HG03097 (cell line): ENCODE measurements around the gene HOXD4.

Experiments used
- ATAC-seq: cut with Tn5 transposase; IDR thresholded peaks from one replicate; pipeline ENCODE4 v1.9.1; 2021; ENCODE audit not compliant: unreplicated experiment, low FRiP score

HOXD4 gene

GRCh38 chr2:176156301-176156806 lies 5.0 kb downstream of the HOXD4 start:
- ATAC-seq, result no peak

DNA sequence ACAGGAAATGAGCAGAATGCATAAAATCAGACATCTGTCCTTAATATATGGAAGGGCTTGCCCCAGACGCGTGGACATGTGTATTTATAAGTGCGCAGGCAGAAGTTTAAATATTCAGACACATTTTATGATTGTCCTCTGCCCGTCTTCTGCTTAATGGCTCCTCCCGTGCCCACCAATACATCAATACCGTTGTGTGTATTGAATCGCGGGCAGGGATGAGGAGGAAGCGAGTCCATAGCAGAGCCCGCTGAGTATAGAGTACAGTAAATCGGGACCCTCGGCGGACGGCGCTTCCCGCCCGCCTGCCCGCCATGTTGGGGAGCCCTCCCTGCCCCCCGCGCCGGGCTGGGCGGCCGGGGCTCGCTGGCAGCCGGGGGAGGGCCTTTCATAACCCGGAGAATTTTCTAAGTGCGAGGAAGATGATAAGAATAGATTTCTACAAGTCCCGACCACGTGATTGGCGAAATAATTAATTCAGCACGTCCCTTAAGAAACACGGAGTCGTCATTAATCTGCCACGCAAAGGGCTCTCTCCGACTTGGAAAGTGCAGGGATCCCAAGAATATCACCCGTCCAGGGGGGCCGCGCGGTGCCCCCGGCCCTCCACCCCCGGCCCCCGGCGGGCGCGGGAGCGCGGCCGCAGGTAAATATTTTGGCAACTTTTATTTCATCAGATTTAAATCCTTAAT lies 5.6 kb downstream of the HOXD4 start, which contains the start of gene HOXD3:
Gene HOXD3, plus strand, starts transcription at position 501 of the 692 bp plus-strand sequence. CDS start 11,808 bp downstream, outside the sequence.
- ATAC-seq, result no peak

GRCh38 chr2:176157499-176158185 lies 6.3 kb downstream of the HOXD4 start:
- no peak for ATAC-seq

GRCh38 chr2:176158186-176158591 lies 6.8 kb downstream of the HOXD4 start:
- no peak for ATAC-seq

- no peak for ATAC-seq
These were observed 7.7 kb downstream of the HOXD4 start for GRCh38 chr2:176158855-176159662.

DNA sequence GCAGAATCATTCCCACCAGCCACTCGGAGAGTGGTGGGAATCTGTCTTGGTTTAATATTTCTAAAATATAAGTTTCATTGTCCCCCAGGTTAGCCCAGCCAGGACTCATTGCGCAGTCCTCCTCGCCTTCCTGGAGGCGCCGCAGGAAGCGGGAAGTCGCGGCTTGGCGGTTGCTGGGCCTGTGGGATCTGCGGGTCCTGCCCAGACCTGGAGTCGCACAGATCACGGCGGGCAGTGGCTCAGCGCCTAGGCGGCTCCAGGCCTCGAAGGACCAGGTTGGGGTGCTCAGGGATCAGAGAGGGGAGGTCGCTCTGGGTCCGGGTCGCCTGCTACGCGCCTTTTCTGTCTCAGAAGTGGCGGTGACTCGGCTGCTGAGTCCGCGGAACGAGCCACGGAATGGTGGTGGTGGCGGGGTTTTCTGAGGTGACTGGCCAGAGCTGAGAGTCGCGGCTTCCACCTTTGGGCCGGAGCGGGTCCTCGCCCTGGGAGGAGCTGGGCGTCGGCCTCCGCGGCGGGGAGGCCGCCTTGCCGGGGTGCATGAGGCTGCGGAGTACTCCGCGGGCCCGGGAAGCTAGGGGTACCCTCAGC lies 8.4 kb downstream of the HOXD4 start:
- ATAC-seq, result no peak

- ATAC-seq, result no peak
These were observed 9.1 kb downstream of the HOXD4 start for GRCh38 chr2:176160251-176160985.

- no peak for ATAC-seq
These were observed 9.9 kb downstream of the HOXD4 start for GRCh38 chr2:176160986-176161824.

- no peak for ATAC-seq
These were observed 10.7 kb downstream of the HOXD4 start for GRCh38 chr2:176161825-176162626.

GRCh38 chr2:176162911-176163671 lies 11.7 kb downstream of the HOXD4 start:
- no peak for ATAC-seq

GRCh38 chr2:176163672-176164056 lies 12.3 kb downstream of the HOXD4 start:
- no peak for ATAC-seq

DNA sequence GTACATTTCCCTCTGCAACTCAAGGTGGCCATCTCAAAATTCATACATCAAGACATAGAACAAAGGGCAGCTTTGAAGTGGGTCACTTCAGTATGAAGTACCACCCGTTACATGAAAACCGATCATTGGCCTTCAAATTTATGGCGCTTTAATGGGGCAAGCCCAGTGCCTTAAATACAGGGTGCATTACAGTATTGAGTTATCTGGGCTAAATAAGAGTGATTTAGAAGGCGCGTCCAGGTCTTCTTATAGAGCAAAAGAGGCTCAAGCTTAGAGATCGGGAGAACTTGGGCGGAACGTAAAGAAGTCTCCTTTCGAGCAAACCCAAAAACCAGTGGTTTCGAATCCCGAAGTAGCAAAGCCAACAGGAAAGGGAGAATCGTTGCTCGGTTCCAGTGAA lies 12.9 kb downstream of the HOXD4 start:
- ATAC-seq, result no peak

DNA sequence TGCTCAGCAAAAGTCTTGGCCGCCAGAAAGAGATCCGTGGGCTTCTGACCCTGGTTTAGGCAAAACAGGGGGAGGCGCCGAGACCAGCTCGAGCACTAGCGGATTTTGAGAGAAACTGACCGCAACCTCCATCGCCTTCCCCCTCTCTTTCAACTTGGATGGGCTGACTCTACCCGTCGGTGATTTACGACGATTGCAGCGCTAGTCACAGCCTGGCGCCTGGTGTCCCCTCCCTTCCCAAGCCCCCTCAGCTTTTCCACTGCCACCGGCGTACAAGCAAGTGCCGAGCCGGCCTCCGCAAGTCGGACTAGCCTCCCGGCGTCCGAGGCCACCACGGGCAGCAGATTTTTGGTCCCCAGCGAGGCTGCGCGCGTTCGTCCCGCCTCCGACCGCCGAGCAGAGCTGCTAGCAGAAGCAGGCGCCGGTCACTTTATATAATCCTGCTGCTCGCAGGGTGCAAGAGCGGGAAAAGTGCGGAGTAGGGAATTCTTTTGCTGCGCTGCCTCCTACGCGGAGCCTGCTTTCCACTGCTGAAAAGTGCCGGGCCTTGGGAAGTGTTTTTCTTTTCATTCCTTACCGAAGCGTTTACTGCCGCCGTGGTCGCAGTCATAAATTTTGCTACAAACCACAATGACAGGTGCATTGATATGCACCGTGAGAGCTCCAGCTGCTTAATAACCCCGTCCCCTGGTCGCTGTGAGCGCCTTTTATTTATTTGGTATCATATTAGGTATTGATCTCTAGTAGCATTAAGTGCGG lies 13.4 kb downstream of the HOXD4 start:
- ATAC-seq, result no peak

DNA sequence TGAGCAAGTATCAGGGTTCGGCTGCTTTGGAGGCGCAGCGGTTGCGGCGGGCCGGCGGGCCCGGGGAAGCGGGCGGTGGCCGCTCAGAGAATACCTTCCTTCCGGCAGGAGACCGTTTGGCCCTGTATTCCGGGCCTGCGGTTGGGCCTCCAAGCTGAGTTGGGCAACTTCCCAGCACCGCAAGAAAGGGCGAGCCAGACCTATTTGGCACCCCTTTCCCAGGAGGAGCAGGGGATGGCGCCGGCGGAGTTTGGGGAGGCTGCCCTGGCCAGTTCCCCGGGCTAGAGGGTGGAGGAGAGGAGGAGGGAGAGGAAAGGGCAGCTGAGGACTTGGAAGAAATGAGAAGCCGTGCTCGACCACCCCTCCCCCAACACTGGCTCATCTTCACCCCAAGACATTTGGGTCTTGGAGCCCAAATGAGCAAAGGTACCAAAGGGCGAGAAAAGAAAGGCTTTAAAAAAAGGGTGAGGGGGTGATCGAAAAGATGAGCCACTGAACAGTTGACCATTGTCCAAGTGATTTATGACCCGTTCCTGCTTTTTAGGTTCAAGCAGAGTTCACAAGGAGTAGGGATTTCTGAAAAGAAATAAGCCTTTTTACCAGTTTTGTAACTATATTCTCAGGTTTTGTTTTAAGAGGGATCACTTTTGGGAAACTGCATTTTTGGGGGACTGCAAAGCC lies 14.2 kb downstream of the HOXD4 start:
- ATAC-seq, result no peak

GRCh38 chr2:176166272-176166671 lies 14.9 kb downstream of the HOXD4 start:
- ATAC-seq, result no peak

DNA sequence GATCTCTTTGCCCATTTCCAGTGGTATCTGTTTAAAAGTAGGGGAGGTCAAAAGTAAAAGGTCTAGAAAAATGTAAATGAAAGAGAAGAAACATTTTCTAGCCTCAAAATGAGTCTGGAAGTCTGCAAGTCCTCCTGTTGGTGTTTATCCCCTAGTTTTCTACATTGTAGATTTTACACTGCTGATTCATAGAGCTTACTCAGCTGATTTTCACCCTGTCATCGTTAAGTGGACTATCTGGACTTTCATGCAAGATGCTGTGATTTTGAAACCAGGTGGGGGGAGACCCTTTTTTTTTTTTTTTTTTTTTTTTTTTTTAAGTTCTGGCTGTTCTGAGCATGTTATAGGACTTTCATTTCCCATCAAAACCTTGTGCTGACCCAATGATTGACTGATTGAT lies 16.0 kb downstream of the HOXD4 start:
- no peak for ATAC-seq
